ENCODE data around the gene CAP1. TPM values are rescaled to one million over a fixed set of nuclear protein-coding genes. Genes with fewer than 3 reads are reported as not detected.
"Not testable (repeated sequence)": the region's sequence is repeated elsewhere in the genome, so short reads cannot be mapped to it uniquely, and the experiment has no call there.

Gene CAP1
- total RNA-seq, 1 donor from 2014 or later: 365 TPM

DNA sequence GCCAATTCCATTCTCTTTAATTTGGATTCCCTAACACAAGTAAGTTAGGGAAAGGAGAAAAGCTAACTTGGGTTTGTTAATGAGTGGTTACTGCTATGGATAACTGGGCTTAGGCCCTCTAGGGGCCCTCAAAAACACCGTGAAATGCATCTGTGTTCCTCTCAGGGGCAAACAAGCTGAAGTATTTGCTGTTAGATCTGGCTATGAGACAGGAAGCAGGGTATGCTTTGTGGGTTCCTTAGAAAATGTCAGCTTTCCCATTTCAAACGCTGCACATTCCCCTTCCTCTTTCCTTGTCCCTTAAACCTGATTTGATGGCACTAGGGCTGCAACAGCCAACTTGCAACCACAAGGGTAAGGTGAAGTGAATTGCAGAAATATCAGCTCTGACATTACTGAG lies 5.7 kb upstream of the CAP1 start:
- intact Hi-C loops (cut with DNase I): no loop called here
- Histone ChIP-seq H3K36me3 (no peaks in the 10 kb centered on the region), H3K4me3 (no peak overlapping the region), H3K4me1 (peaks cover 45% of the 10 kb centered on the region), H3K27me3 (ENCODE audit: low read depth) (no peaks in the 10 kb centered on the region), H3K9me3 (no peaks in the 10 kb centered on the region), H3K27ac (peak overlapping the region; percentile 12)
- DNase-seq (no peak), ATAC-seq (no peak)
- TF ChIP-seq, protein P1, sequence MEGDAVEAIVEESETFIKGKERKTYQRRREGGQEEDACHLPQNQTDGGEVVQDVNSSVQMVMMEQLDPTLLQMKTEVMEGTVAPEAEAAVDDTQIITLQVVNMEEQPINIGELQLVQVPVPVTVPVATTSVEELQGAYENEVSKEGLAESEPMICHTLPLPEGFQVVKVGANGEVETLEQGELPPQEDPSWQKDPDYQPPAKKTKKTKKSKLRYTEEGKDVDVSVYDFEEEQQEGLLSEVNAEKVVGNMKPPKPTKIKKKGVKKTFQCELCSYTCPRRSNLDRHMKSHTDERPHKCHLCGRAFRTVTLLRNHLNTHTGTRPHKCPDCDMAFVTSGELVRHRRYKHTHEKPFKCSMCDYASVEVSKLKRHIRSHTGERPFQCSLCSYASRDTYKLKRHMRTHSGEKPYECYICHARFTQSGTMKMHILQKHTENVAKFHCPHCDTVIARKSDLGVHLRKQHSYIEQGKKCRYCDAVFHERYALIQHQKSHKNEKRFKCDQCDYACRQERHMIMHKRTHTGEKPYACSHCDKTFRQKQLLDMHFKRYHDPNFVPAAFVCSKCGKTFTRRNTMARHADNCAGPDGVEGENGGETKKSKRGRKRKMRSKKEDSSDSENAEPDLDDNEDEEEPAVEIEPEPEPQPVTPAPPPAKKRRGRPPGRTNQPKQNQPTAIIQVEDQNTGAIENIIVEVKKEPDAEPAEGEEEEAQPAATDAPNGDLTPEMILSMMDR (IDR thresholded peaks at IDR 0.05): no peak

DNA sequence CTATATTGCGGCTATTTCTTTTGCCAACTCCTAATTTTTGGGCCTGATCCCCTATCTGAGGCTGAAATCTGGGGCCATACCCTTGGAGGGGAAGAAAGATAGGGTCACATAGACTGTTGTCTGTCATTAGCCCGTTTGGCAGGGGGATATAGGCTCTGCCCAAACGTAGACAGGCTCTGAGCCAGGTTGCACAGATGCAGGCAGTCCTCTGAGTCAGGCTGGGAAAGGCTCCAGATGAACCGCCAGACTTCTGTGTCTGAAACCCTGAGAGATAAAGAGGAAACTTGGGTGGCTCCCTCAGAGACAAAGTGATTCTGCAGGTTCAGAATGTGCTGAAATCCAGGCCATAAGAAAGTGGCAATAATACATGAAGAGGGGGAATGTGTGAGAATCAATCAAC lies 4.0 kb upstream of the CAP1 start:
- H3K4me3 ChIP-seq: no peak overlapping the region
- TF ChIP-seq, protein P1 (IDR thresholded peaks at IDR 0.05): no peak
- peaks cover 50% of the 10 kb centered on the region for H3K4me1 ChIP-seq
- ATAC-seq (no peak), DNase-seq (no peak)
- H3K36me3 ChIP-seq: no peaks in the 10 kb centered on the region
- no peaks in the 10 kb centered on the region for H3K27me3 ChIP-seq (ENCODE audit: low read depth)
- intact Hi-C loops (cut with DNase I): no loop called here
- no peaks in the 10 kb centered on the region for H3K9me3 ChIP-seq
- H3K27ac ChIP-seq: no peak overlapping the region

- H3K27me3 ChIP-seq (ENCODE audit: low read depth); H3K4me3 ChIP-seq; DNase-seq; H3K9me3 ChIP-seq; intact Hi-C loops (cut with DNase I); H3K27ac ChIP-seq; ATAC-seq; H3K36me3 ChIP-seq: not testable (repeated sequence)
- peaks cover 57% of the 10 kb centered on the region for H3K4me1 ChIP-seq
Observed at GRCh38 chr1:40037254-40037653, 3.3 kb upstream of the CAP1 start.

- TF ChIP-seq, protein P1 (IDR thresholded peaks at IDR 0.05): no peak
- intact Hi-C loops (cut with DNase I): no loop called here
- no peaks in the 10 kb centered on the region for H3K9me3 ChIP-seq
- DNase-seq: no peak
- H3K36me3 ChIP-seq: peaks cover 10% of the 10 kb centered on the region
- no peak overlapping the region for H3K4me3 ChIP-seq
- ATAC-seq: no peak
- no peaks in the 10 kb centered on the region for H3K27me3 ChIP-seq (ENCODE audit: low read depth)
- H3K4me1 ChIP-seq: peaks cover 71% of the 10 kb centered on the region
- H3K27ac ChIP-seq: peak overlapping the region; percentile 100
Observed at GRCh38 chr1:40038697-40039096, 1.8 kb upstream of the CAP1 start.

GRCh38 chr1:40039245-40039756 lies 1.2 kb upstream of the CAP1 start:
- H3K4me1 ChIP-seq: peaks cover 77% of the 10 kb centered on the region
- ATAC-seq (peak in 1 of 2 donors; percentile 2), DNase-seq (no peak)
- intact Hi-C loops (cut with DNase I): no loop called here
- peaks cover 11% of the 10 kb centered on the region for H3K36me3 ChIP-seq
- H3K27me3 ChIP-seq (ENCODE audit: low read depth): no peaks in the 10 kb centered on the region
- no peaks in the 10 kb centered on the region for H3K9me3 ChIP-seq
- TF ChIP-seq, protein P1 (IDR thresholded peaks at IDR 0.05): peak; percentile 10
- H3K27ac ChIP-seq: peak overlapping the region; percentile 100
- H3K4me3 ChIP-seq: peak overlapping the region; percentile 74

GRCh38 chr1:40039757-40040510 lies 595 bp upstream of the CAP1 start:
- H3K27ac ChIP-seq: peak overlapping the region; percentile 100
- no peaks in the 10 kb centered on the region for H3K27me3 ChIP-seq (ENCODE audit: low read depth)
- ATAC-seq (peak; percentile 88 to 90), DNase-seq (peak; percentile 95)
- peaks cover 13% of the 10 kb centered on the region for H3K36me3 ChIP-seq
- peaks cover 77% of the 10 kb centered on the region for H3K4me1 ChIP-seq
- H3K9me3 ChIP-seq: no peaks in the 10 kb centered on the region
- intact Hi-C loops (cut with DNase I): no loop called here
- TF ChIP-seq, protein P1 (IDR thresholded peaks at IDR 0.05): no peak
- H3K4me3 ChIP-seq: peak overlapping the region; percentile 74
